ENCODE results near the gene CPEB3.
"Not testable (repeated sequence)": the region's sequence is repeated elsewhere in the genome, so short reads cannot be mapped to it uniquely, and the experiment has no call there.

Gene CPEB3

DNA sequence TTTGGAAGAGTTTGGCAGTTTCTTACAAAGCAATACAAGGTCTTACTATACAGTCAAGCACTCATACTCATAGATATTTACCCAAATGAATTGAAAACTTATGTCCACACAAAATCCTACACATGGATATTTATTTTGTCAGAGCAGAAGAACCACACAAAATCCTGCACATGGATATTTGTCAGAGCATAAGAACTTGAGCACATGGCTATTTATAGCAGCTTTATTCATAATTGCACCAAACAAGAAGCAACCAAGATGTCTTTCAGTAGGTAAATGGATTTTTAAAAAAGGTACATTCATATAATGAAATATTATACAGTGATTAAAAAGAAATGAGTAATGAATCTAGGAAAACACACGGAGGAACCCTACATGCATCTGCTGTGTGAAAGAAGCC, 251.9 kb downstream of the CPEB3 start:
- DNase-seq (ENCODE audit: low read depth) = no peak

DNA sequence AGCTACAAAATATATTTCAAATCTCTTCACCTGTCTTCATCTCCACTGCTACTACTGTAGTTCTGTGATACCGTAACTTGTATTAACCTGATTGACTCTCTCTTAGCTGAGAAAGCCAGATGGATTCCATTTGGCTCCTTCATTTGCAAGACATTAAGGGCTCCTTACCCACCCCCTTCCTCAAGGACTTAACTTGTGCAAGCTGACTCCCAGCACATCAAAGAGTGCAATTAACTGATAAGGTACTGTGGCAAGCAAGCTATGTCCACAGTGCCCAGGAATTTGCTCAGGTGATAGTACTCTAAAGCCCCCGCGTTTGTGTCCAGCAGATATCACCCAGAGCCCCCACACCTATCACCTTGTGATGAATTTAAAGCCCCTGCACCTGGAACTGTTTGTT, 257.8 kb downstream of the CPEB3 start:
- not testable (repeated sequence) for DNase-seq (ENCODE audit: low read depth)

GRCh38 chr10:92031580-92031979, 259.3 kb downstream of the CPEB3 start:
- DNase-seq (ENCODE audit: low read depth) = no peak

- DNase-seq (ENCODE audit: low read depth) = no peak
Measured at GRCh38 chr10:92027141-92027540, 263.7 kb downstream of the CPEB3 start.

- not testable (repeated sequence) for DNase-seq (ENCODE audit: low read depth)
Measured at GRCh38 chr10:92025340-92025739, 265.5 kb downstream of the CPEB3 start.

DNA sequence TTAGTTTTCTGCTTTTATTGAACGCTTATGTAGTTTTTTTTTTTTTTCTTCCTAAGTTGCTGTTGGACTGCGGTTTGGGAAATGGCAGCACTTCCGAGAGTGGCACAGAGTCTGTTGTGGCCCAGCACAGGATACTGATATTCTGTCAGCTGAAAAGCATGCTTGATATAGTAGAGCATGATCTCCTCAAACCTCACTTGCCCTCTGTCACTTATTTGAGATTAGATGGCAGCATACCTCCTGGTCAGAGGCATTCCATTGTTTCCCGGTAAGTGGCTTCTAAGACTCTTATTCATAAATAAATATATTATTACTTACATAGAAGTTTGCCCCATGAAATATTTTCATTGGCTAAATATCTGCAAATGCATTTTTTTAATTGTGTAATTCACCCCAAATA, 266.2 kb downstream of the CPEB3 start:
- DNase-seq (ENCODE audit: low read depth) = no peak

DNA sequence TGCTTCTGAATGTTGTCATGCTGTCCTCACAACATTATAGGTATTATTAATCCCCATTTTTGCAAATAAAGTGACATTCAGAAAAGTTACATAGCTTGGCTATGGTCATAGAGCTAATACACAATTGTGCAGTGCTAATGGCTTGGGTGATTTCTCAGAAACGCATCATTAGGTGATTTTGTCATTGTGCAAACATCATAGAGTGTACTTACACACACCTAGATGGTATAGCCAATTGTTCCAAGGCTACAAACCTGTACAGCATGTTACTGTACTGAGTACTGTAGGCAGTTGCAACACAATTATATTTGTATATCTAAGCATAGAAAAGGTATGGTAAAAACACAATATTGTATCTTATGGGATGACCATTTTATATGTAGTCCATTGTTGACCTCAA, 276.3 kb downstream of the CPEB3 start:
- no peak for DNase-seq (ENCODE audit: low read depth)

DNA sequence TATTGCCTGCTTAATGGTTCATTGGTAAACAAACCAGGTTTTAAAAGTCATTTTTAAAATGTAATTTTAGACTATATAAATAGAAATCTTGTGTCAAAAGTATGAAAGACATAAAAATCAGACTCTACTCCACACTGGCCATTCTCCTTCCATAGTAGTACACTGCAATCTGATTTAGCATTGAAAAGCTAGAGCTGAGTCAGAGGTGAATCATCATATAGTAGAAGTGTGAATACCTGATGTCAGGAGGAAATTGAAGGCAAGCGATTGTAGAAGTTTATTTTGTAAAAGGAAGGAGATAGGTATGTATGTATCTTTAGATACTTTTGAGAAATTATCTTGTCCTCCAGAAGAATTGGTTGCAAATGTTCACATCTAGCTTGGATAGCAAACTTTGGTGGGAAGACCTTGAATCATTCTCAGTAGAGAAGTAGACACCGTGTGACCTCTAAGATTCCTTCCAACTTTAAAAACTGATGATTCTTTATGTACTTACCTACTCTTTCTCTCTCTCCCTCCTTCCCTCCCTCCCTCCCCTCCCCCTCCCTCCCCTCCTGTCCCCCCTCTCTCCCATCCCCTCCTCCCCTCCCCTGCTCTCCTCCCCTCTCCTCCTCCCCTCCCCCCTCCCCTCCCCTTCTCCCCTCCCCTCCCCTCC, 279.2 kb downstream of the CPEB3 start:
- no peak for DNase-seq (ENCODE audit: low read depth)

DNA sequence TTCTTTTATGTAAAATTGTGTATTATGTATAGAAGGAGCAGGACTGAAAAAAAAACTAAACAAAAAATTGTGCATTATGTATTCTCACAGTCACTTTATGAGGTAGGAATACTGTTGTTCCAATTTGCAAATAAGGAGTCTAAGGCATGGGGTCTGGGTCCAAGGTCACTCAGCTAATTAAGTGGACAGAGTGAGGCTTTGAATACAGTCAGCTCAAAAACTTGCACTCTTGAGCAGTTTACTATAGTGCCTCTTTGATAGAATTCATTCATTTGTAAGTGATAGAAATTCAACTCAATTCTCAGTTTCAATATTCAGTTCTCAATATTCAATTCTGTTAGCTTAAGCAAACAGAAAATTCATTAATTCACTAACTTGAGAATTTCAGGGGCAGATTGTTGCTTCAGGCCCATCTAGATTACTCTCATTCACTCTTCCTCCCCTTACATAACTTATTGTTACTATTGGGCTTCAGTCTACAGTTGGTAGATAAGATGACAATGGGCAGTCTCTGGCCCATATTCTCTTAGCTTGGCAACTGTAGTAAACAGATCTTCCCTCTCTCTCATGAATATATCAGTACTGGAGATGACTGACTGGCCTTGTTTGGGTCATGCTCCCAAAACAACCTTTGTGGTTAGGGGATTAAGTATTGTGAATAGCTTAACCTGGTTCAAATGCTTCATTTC, 280.7 kb downstream of the CPEB3 start:
- no peak for DNase-seq (ENCODE audit: low read depth)

GRCh38 chr10:92009445-92009844, 281.4 kb downstream of the CPEB3 start:
- DNase-seq (ENCODE audit: low read depth) = no peak

DNA sequence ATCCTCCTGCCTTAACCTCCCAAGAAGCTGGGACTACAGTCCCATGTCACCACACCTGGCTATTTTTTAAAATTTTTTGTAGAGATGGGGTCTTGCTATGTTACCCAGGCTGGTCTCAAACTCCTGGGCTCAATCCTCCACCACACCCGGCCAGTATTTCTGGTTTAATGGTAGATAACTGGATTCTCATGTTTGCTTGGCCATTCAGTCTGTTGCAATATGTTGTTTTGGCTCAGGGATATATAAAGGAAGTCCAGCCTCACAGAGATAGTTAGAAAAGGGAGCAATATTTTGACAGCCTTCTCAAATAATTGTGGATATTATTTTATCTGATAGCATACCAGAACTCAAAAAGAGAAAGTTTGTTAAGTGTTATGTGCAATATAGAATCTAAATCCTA, 284.9 kb downstream of the CPEB3 start:
- no peak for DNase-seq (ENCODE audit: low read depth)

DNA sequence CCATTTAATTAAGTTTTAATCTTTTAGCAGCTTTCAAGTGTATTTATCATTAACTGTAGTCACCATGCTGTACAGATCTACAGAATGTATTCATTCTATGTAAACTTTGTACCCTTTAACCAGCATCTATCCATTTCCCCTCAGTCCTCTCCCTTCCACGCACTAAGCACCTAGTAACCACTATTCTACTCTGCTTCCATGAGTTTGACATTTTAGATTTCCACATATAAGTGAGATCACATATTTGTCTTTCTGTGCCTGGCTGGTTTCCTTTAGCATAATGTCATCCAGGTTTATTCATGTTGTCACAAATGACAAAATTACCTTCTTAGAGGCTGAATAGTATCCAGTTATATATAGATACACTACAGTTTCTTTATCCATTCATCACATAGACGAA, 287.6 kb downstream of the CPEB3 start:
- DNase-seq (ENCODE audit: low read depth) = no peak

DNA sequence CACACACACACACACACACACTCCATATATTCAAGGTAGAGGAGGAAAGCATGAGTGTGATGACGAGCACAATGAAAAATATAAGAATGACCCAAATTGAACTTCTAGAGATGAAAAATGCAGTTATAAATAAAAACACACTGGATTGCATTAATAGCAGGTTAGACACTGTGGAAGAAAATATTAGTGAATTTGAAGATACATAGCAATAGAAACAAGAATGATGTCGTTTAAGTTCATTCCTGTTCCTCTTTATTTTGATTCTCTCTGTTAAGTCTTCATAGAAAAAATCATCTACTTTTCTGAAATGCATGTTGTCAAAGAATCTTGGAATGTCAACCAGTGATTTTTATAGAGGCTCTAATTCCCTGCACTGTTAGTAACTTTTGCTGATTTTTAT, 288.9 kb downstream of the CPEB3 start:
- DNase-seq (ENCODE audit: low read depth) = no peak

DNA sequence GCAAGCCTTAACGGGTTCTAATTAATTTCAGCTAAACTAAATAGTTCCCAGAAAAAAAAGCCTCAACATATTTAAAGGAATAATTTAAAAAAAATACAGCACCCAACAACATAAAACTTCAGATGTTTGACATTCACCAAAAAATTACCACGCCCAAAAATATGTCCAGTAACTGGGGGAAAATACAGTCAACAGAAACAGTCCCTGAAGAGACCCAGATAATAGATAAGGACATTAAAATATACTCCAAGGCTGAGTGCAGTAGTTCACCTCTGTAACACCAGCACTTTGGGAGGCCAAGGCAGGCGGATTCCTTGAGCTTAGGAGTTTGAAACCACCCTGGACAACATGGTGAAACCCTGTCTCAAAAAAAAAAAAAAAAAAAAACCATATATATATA, 289.3 kb downstream of the CPEB3 start:
- DNase-seq (ENCODE audit: low read depth) = no peak
